ENCODE data around the gene TMEM247. TPM values are rescaled to one million over a fixed set of nuclear protein-coding genes. Genes with fewer than 3 reads are reported as not detected.

Gene TMEM247
- total RNA-seq, 1 donor from 2014 or later: not detected

GRCh38 chr2:46486436-46486835, 7.1 kb downstream of the TMEM247 start:
- no peaks in the 10 kb centered on the region for H3K36me3 ChIP-seq (ENCODE audit: control insufficient read depth, insufficient read depth, low read length)
- no peak for DNase-seq (ENCODE audit: low read depth)
- no peak for FAIRE-seq
- no peak overlapping the region for H3K4me3 ChIP-seq (ENCODE audit: low read depth, low read length)
- TF ChIP-seq CTCF (IDR thresholded peaks at IDR 0.05; ENCODE audit: insufficient read depth, low read length, severe bottlenecking): no peak
- H3K27me3 ChIP-seq (ENCODE audit: control insufficient read depth, insufficient read depth, low read length): peaks cover 5% of the 10 kb centered on the region

GRCh38 chr2:46487667-46488335, 8.4 kb downstream of the TMEM247 start:
- no peak for FAIRE-seq
- no peak for TF ChIP-seq CTCF (IDR thresholded peaks at IDR 0.05; ENCODE audit: insufficient read depth, low read length, severe bottlenecking)
- H3K27me3 ChIP-seq (ENCODE audit: control insufficient read depth, insufficient read depth, low read length): peaks cover 5% of the 10 kb centered on the region
- no peak for DNase-seq (ENCODE audit: low read depth)
- H3K4me3 ChIP-seq (ENCODE audit: low read depth, low read length): no peak overlapping the region
- no peaks in the 10 kb centered on the region for H3K36me3 ChIP-seq (ENCODE audit: control insufficient read depth, insufficient read depth, low read length)

GRCh38 chr2:46488389-46488788, 9.0 kb downstream of the TMEM247 start:
- FAIRE-seq (no peak), DNase-seq (ENCODE audit: low read depth) (no peak)
- peaks cover 5% of the 10 kb centered on the region for H3K27me3 ChIP-seq (ENCODE audit: control insufficient read depth, insufficient read depth, low read length)
- H3K36me3 ChIP-seq (ENCODE audit: control insufficient read depth, insufficient read depth, low read length): no peaks in the 10 kb centered on the region
- TF ChIP-seq CTCF (IDR thresholded peaks at IDR 0.05; ENCODE audit: insufficient read depth, low read length, severe bottlenecking): no peak
- no peak overlapping the region for H3K4me3 ChIP-seq (ENCODE audit: low read depth, low read length)

GRCh38 chr2:46489423-46490174, 10.2 kb downstream of the TMEM247 start:
- DNase-seq (ENCODE audit: low read depth) (no peak), FAIRE-seq (no peak)
- H3K4me3 ChIP-seq (ENCODE audit: low read depth, low read length): no peak overlapping the region
- no peak for TF ChIP-seq CTCF (IDR thresholded peaks at IDR 0.05; ENCODE audit: insufficient read depth, low read length, severe bottlenecking)
- H3K27me3 ChIP-seq (ENCODE audit: control insufficient read depth, insufficient read depth, low read length): peaks cover 5% of the 10 kb centered on the region
- H3K36me3 ChIP-seq (ENCODE audit: control insufficient read depth, insufficient read depth, low read length): no peaks in the 10 kb centered on the region

DNA sequence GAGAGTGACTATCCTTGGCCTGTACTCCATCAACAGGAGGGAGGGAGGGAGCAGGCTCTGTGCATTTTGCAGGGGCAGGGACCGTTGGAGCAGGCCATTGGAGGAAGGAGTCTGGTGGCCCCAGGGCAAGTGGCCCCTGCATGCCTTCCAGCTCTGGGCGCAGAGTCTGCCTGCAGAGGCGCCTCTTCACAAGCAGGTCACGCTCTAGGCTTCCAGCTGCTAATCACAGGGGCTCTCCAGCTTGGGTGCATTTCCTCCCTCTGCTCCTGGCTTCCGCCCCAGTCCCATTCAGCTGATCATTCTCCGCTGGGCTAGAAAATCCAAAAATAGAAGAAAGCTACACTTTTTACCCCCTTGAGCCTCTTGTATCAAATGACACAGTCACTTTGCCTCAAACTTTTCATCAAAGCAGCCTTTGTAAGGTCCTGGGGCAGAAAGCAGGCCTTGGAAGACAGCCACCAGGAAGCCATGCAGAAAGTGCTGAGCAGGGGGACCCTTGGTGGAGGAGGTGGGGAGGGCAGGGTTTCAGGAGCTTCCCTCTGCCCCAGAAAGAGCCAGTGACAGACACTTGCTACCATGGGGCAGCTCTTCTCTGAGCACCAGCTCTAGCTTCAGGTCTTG, 11.3 kb downstream of the TMEM247 start:
- H3K36me3 ChIP-seq (ENCODE audit: control insufficient read depth, insufficient read depth, low read length): no peaks in the 10 kb centered on the region
- no peak for DNase-seq (ENCODE audit: low read depth)
- FAIRE-seq: no peak
- no peak for TF ChIP-seq CTCF (IDR thresholded peaks at IDR 0.05; ENCODE audit: insufficient read depth, low read length, severe bottlenecking)
- H3K4me3 ChIP-seq (ENCODE audit: low read depth, low read length): no peak overlapping the region
- H3K27me3 ChIP-seq (ENCODE audit: control insufficient read depth, insufficient read depth, low read length): peaks cover 5% of the 10 kb centered on the region
